NCI-H2227 (cell line): Measurements from ENCODE around the gene HNRNPM.
"Not testable (repeated sequence)": the region's sequence is repeated elsewhere in the genome, so short reads cannot be mapped to it uniquely, and the experiment has no call there.

ENCODE experiments used
- DNase-seq: peaks from one replicate; lab custom pipeline; 2025; ENCODE audit not compliant: unreplicated experiment; lab: John Stamatoyannopoulos, UW

The HNRNPM gene

GRCh38 chr19:8506402-8506957 lies 61.7 kb downstream of the HNRNPM start:
- peak; percentile 54 for DNase-seq

- no peak for DNase-seq
Observed at GRCh38 chr19:8510589-8511115, 65.9 kb downstream of the HNRNPM start.

- DNase-seq, result no peak
Observed at GRCh38 chr19:8511573-8512101, 66.9 kb downstream of the HNRNPM start.

GRCh38 chr19:8512115-8512967 lies 67.6 kb downstream of the HNRNPM start:
- peak; percentile 29 for DNase-seq

- DNase-seq, result no peak
Observed at GRCh38 chr19:8513036-8513686, 68.4 kb downstream of the HNRNPM start.

DNA sequence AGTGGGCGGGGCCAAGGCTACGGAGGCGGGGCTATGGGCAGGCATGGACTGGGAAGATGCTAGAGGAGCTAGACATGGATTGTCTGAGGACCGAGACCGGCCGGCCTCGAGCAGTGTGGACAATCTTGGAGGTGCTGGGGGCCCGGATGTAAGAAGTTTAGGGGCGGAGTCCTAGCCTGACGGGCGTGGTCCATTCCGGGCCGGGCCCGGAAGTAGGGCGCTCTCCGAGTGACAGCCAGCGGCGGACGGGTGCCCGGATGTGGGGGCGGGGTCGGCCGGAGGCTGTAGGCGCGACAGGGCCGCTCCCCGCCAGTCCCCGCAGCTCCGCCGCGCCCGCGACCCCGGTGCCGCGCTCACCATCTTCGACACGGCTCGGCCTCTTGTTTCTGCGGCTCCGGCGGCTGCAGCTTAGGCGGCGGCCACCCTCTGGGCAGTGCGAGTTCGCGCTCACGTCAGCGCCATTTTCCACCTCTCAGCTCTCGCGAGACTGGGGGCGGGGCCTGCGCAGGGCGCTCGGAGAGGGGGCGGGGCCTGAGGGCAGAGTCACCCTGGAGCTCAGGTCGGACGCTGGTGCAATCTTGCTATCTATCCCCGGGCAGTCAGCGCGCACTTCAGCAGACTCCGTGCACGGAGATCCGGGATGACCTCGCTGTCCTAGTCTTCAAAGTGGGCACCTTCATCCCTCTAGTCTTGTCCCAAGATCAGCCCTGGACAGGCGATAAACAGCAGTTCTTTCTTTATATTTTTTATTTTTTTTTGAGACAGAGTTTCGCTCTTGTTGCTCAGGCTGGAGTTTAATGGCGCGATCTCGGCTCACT lies 69.1 kb downstream of the HNRNPM start, which contains the start of gene ZNF414:
ZNF414 (minus strand) TSS at position 481 of the 818 bp plus-strand sequence; CDS start at position 360, 121 bp downstream.
- peak; percentile 96 for DNase-seq

DNA sequence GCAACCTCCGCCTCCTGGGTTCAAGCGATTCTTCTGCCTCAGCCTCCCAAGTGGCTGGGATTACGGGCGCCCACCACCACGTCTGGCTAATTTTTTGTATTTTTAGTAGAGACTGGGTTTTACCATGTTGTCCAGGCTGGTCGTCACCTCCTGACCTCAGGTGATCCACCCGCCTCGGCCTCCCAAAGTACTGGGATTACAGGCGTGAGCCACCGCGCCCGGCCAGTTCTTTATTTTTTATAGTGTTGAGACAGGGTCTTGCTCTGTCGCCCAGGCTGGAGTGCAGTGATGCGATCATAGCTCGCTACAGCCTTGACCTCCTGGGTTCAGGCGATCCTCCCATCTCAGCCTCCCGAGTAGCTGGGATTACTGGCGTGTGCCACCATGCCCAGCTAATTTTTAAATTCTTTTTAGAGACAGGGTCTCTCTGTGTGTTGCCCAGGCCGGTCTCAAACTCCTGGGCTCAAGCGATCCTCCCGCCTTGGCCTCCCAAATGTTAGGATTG lies 69.8 kb downstream of the HNRNPM start:
- not testable (repeated sequence) for DNase-seq

GRCh38 chr19:8515317-8515716 lies 70.5 kb downstream of the HNRNPM start:
- DNase-seq, result no peak

DNA sequence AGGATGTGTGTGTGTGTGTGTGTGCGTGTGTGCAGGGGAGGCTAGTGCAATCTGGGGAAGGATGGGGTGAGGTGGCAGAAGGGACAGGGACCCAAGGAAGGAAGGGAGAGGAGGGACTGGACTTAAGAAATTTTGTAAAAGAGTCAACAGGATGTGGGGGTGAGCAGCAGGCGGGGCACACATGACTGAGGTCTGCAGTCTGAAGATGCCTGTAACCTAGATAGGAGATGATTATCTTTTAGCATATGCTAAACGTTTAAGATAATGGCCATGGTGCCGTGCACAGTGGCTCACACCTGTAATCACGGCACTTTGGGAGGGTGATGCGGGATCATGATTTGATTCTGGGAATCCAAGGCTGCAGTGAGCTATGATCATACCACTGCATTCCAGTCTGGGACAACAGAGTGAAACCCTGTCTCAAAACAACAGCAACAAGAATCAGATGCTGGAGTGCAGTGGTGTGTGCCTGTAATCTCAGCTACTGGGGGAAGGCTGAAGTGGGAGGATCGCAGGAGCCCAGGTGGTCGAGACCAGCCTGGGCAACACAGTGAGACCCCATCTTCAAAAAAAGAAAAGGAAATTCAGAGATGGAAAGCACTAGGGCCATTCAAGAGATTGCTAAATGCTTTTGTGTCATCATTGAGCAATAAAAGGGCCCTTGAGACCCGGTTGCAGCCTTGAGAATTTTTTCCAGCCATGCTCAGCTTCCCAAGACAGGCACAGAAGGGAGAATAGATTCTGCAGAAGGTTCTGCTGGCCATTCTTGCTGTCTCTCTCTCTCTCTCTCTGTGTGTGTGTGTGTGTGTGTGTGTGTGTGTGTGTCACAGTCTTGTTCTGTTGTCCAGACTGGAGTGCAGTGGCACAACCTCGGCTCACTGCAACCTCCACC lies 73.0 kb downstream of the HNRNPM start:
- no peak for DNase-seq

DNA sequence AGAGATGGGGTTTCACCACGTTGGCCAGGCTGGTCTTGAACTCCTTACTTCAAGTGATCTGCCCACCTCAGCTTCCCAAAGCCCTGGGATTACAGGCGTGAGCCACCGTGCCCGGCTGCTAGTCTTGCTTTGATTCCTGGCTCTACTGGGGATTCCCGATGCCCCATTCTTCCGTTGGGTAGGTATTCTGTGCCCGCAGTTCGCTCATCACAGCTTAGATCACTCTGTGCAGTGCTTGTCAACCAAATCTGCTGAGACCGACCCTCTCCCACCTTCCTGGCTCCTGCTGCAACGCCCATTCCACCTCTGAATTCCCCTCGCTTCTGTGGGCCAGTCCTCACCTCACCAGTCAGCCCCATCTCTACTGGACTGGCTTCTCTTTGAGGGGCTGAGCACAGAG lies 73.8 kb downstream of the HNRNPM start:
- no peak for DNase-seq

GRCh38 chr19:8519388-8519787 lies 74.6 kb downstream of the HNRNPM start:
- no peak for DNase-seq

DNA sequence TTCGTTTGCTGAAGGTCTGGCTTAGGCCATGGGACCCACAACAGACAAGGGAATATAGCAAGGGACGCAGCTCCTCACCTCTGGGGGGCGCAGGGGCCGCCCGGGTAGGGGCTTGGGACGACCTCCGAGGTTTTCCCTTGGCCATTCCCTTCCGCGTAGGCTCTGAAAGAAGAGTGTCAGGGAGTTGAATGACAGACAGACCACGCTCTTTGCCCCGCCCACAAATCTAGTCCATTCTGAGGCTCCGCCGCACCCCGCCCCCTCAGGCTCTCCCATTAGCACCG lies 80.6 kb downstream of the HNRNPM start:
- no peak for DNase-seq

DNA sequence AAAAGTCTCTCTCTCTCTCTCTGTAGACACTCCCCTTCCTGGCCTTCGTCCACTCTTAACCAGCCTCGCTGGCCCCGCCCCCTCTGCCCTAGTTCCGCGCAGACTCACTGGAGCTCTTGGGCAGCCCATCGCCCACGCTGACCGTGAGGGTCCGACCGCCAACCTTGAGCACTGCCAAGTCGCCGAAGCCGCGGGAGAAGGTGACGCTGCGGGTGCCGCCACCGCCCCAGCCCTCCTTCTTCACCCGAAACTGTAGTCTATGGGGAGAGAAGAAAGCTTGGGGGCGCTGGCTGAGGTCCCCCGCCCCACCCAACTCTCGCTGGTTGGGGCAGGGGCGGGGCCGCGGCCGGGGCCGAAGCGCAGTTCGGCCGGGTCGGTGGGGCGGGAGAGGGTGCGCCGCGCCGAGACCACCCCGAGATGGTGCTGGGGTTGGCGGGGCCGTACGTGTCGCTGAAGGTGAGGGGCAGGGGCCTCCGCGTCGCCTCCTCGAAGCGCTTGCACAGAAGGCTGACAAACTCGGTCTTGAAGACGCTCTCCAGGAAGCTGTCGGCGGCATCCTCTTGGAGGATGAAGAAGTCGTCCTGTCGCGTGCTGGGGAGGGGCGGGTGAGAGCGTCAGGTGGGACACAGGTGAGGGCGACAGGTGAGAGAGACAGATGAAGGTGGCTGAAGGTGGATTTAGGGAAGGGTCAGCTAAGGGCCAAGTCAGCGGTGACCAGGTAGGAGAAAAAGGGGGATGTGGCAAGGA lies 81.7 kb downstream of the HNRNPM start:
- DNase-seq, result peak; percentile 90

DNA sequence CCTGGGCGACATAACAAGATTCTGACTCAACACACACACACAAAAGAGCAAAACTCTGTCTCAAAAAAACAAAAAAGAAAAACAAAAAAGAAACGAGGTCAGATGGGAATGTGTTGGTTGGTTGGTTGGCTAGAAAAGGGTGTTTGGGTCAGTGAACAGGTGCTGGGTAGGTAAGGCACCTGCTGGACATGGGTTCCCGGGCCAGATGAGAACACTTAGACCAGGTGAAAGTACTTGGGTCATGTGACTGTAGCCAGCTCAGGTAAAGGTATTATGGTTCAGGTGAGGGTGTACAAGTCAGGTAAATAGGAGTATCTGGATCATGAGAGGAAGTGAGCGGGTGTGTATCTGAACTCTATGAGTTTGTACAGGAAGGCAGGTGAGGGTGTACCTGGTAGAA lies 83.7 kb downstream of the HNRNPM start:
- no peak for DNase-seq

DNA sequence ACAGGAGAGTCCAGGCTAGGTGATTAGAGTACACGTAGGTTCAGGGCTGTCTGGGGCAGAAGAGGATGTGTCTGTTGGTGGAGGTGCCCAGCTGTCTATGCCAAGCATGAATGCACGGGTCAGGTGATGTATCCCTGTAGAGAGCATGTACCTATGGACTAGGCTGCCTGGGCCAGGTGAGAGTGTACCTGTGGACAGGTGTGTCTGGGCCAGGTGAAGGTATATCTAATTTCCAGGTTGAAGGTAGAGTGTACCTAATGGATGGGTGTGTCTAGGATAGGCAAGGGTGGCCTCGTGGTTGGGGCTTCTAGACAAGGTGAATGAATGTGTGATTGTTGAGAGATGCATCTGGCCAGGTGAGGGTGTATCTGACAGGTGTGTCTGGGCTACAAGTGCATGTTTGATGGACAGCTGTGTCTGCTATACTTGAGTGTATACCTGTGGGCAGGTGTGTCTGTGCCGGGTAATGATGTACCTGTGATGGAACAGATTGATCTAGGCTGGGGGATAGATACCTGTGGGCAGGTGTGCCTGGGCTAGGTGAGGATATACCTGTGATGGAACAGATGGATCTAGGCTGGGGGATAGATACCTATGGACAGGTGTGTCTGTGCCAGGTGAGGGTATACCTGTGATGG lies 84.7 kb downstream of the HNRNPM start:
- DNase-seq, result no peak

- no peak for DNase-seq
Observed at GRCh38 chr19:8530061-8530679, 85.4 kb downstream of the HNRNPM start.

DNA sequence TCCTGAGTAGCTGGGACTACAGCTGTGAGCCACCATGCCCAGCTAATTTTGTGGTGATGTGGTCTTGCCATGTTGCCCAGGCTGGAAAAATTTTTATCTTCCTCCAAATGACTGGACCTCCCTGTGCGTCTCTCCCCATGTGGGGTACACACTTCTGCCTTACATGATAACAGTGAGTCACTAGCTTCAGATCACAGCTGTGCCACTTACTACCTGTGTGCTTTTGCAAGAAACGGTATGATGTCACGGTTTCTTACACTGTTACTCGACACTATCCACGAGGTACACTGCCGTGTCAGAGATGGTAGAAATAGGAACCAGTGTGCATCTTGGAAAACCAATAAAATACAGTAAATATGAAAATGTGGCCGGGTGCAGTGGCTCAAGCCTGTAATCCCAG lies 86.7 kb downstream of the HNRNPM start:
- DNase-seq, result no peak

- DNase-seq, result no peak
Observed at GRCh38 chr19:8532225-8532624, 87.5 kb downstream of the HNRNPM start.
